ENCODE data around the gene CNPY3.
A peak's percentile ranks its signal among the peaks of the same experiment; 100 is the strongest.

Gene CNPY3

GRCh38 chr6:42981836-42982235 lies 52.6 kb downstream of the CNPY3 start:
- DNase-seq (ENCODE audit: low read depth in 2 of 2), result no peak

- DNase-seq (ENCODE audit: low read depth in 2 of 2), result peak; percentile 91 to 95
Measured at GRCh38 chr6:42984001-42984923, 55.0 kb downstream of the CNPY3 start, which contains the start of gene PPP2R5D. PPP2R5D (plus strand) TSS chr6:42984570; CDS start chr6:42984678, 108 bp downstream.

- no peak for DNase-seq (ENCODE audit: low read depth in 2 of 2)
Measured at GRCh38 chr6:42984924-42985475, 55.7 kb downstream of the CNPY3 start.

GRCh38 chr6:42987533-42988451 lies 58.5 kb downstream of the CNPY3 start:
- DNase-seq (ENCODE audit: low read depth in 2 of 2), result no peak

- DNase-seq (ENCODE audit: low read depth in 2 of 2), result no peak
Measured at GRCh38 chr6:42988486-42989020, 59.3 kb downstream of the CNPY3 start.

Measured in stimulated activated CD8-positive, alpha-beta memory T cell treated with anti-CD3 and anti-CD28 coated beads, Interleukin-2, amount 100 ng/mL, for 48 hours (primary cell).